LNCAP (cell line): ENCODE data around the gene FNBP1.

Experiments
- TF ChIP-seq, protein P1 (sequence below): fragments of 450-650 bp; IDR thresholded peaks from 2 replicates; pipeline ENCODE4 v1.5.1; 2017; ENCODE audit warnings: mild to moderate bottlenecking

FNBP1 gene

DNA sequence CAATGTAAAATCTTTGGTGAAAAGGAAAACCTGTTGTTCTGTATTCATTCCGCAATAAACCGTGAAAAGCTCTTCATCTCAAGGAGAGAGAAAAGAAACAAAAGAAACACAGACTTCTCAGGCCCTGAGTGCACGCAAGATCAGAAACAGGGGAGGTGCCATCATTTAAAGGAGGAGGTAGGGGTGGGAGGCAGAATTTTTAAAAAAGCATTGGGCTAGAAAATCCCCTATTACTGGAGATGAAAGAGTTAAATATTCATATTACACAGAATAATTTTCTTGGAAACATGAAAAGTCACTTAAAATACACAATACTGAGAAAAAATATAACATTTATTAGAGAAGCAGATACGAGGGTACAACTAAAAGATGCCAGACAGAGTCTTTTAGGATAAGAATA is 151.4 kb downstream of the FNBP1 start:
- TF ChIP-seq, protein P1, sequence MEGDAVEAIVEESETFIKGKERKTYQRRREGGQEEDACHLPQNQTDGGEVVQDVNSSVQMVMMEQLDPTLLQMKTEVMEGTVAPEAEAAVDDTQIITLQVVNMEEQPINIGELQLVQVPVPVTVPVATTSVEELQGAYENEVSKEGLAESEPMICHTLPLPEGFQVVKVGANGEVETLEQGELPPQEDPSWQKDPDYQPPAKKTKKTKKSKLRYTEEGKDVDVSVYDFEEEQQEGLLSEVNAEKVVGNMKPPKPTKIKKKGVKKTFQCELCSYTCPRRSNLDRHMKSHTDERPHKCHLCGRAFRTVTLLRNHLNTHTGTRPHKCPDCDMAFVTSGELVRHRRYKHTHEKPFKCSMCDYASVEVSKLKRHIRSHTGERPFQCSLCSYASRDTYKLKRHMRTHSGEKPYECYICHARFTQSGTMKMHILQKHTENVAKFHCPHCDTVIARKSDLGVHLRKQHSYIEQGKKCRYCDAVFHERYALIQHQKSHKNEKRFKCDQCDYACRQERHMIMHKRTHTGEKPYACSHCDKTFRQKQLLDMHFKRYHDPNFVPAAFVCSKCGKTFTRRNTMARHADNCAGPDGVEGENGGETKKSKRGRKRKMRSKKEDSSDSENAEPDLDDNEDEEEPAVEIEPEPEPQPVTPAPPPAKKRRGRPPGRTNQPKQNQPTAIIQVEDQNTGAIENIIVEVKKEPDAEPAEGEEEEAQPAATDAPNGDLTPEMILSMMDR = no peak

DNA sequence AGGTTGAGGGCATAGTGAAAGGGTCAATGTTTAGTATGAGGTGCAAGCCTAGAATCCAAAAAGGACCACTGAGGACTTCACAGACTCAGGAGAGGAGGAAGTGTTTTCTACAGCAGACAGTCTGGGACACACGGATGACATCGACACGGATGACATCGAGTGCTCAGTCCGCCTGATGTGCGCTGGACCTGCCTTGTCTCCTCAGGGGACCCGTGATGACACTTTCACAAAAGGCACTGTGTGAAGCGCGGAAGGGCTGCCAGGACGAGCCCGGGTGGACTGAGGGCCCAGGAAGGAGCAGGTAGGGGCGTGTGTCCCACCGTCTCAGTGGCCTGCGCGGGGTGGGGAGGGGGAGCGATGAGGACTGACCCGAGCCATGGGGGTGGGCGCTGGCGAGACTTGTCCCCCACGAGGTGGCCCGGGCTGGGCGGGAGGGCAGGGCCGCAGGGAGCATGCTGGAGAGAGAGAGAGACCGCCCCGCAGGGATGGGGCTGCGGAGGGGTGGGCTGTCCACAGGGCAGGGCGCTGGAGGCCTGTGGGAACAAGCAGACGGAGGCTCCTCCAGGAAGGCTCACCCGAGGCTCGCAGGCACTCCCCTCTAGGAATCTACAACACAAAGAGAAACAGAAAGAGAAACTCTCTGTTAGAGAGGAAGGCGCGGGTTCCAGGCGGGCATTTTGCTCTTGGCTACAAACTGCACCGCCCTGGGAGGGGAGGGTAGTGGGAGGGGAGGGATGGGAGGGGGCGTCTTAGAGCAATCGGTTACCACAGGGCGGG is 152.9 kb downstream of the FNBP1 start:
- TF ChIP-seq, protein P1 = no peak

DNA sequence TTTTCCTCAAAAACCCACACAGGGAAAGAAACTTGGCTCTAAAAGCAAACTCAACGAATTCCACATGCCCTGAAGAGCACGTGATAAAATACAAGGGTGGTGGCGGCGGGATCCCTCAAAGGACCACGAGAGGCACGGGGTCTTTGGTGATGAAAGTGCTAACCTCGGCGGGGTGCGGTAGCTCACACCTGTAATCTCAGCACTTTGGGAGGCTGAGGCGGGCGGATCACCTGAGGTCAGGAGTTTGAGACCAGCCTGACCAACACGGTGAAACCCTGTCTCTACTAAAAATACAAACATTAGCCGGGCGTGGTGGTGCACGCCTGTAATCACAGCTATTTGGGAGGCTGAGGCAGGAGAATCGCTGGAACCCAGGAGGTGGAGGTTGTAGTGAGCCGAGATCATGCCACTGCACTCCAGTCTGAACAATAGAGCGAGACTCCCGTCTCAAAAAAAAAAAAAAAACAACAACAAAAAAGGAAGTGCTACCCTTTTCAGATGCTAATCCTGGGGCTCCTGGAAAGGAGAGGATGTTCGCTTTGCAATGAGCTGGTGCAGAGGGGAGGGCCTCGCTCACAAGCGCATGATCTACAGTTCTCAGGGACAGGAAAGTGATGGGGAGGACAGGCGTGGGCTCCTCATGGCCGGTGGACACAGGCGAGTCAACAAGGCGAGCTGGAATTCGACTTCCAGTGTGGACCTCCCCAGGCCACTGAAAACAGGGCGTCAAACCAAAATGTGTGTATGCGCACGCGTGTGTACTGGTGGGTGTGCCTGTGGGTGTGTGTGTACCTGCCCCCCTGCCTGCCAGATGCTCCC is 153.7 kb downstream of the FNBP1 start:
- TF ChIP-seq, protein P1 = no peak

DNA sequence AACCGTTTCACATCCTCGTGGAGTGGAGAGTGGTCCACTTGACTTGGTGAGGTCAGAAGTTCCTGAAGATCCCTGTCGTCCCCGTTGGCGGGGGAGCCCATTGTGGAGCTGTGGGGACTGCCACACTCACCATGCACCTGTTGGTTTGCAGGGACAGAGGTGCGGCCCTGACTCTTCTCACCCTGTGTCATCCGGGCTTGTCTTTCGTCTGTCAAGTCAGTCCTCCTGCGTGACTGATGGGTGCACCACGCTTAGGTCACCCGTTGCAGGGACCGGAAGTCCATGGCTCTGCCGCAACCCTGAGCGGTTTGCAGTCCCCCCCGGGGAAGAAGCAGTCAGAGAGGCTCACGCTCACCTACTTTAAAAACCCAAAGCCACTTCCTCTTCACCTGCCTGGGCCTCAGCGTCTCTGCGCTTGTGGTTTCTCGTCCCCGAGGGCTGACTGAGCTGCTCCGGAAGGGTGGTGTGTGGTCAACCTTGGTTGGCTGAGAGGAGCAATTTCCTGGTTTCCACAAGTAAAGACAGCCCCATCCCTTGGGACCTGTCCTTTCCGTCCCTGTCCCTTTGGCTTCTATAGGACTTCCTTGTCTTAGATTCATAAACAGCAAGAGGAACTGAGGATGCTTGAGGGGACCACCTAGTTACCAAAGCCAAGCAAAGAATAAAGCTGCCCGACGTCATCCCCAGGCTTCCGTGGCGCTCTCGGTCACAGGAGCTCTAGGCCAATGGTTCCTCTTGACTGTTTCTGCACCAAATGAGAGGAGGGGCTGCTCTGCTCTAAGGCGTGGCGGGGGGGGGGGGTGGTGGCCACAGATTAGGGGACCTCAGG is 154.5 kb downstream of the FNBP1 start:
- TF ChIP-seq, protein P1 = no peak

DNA sequence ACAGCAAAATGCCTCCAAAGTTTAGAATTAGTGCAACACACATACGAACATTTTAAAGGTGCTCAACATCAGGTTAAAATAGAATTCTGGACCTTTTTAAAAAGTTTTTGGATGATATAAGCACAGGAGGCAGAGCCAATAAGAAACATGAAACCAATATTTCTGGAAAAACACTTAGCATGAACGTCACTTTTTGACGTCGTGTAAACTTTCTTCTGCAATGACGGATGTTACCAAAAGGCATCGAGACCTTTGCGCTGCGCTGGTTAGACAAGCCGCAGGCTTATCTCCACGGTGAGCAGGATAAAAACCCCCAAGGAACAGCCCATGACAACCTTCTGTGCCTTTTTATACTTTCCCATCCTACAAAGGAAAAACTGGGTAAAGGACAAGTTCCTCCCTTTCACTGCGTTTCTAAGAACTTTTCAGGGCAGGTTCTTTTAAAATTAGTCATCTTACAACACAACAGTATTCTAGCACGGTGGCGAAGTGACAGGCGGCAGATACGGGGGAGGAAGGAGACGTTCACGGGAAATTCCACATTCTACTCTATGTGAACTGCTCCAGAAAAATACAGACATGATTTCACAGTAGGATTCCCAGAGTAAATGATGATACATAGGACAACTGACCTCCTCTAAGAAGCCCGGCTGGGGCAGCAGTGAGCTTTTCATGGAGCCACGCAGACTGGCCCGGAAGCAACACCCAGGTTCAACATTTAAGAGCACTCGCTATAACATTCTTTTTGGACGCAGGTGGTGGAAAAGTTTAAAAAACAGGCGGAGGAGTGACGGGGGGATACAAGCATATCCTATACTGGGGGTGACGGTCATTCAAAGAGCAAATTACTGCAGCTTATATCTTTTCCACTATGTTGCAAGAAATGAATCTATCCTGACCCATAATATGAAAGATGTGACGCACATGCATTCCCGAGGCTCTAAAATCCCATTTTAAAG is 155.4 kb downstream of the FNBP1 start:
- TF ChIP-seq, protein P1 = no peak

DNA sequence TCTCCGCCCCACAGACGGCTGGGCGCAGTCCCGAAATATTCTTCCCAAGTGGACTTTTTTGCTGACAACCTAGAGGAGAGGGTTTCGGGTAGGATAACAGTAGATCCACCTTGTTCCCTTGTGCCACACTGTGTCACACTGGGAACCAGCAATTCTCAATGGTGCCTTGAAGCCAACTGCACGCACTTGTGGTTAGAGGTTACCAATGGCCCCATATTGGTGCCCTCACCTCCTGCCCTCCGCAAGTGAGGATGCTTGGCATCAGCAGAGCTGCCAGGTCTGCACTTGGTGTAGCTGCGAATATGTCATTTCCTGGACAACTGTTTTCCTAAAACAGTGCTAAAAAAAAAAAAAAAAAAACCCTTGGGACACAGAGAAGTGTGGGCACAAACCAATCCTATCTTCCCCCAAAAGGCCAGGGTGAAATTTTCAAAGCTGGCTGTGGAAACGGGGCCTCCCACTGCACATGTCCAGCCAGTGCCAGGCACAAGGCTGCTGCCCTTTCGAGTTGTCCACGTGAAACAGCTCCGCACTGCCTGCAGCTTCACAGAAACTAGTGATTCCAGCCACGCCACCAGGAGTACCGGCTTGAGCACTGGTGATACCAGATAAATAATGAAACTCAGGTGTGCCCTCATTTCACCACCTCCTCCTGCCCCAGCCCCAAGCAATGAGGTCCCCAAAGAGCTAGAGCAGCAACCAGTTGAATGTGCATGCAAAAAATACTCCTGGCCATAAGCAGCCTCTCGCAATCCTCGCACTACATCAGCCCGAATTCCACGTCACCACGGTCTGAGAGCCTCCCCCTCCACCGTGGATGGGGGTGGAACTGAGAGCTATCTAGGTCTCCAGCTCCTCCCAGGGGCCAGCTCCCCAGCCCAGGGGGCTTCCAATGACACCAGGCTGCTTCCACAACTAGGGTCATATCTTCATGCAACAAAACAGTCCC is 156.5 kb downstream of the FNBP1 start:
- TF ChIP-seq, protein P1 = no peak
